ENCODE measurements around the gene STRBP.

Gene STRBP

GRCh38 chr9:123121457-123121856 is 146.9 kb downstream of the STRBP start:
- DNase-seq: no peak

- no peak for DNase-seq
Measured at GRCh38 chr9:123120953-123121352, 147.4 kb downstream of the STRBP start.

GRCh38 chr9:123120131-123120530 is 148.3 kb downstream of the STRBP start:
- DNase-seq: no peak

- no peak for DNase-seq
Measured at GRCh38 chr9:123119566-123119965, 148.8 kb downstream of the STRBP start.

GRCh38 chr9:123116036-123116435 is 152.3 kb downstream of the STRBP start:
- no peak for DNase-seq

GRCh38 chr9:123115146-123115913 is 153.1 kb downstream of the STRBP start:
- no peak for DNase-seq

GRCh38 chr9:123113185-123113584 is 155.2 kb downstream of the STRBP start:
- no peak for DNase-seq

GRCh38 chr9:123112015-123112975 is 156.1 kb downstream of the STRBP start:
- no peak for DNase-seq

- no peak for DNase-seq
Measured at GRCh38 chr9:123111427-123112014, 156.9 kb downstream of the STRBP start.

GRCh38 chr9:123109540-123110279 is 158.7 kb downstream of the STRBP start:
- no peak for DNase-seq

- DNase-seq: no peak
Measured at GRCh38 chr9:123108976-123109375, 159.4 kb downstream of the STRBP start.

- no peak for DNase-seq
Measured at GRCh38 chr9:123107639-123108285, 160.6 kb downstream of the STRBP start.

- DNase-seq: no peak
Measured at GRCh38 chr9:123105490-123105889, 162.9 kb downstream of the STRBP start.

- DNase-seq: no peak
Measured at GRCh38 chr9:123104807-123105206, 163.6 kb downstream of the STRBP start.

GRCh38 chr9:123102375-123103113 is 165.8 kb downstream of the STRBP start:
- no peak for DNase-seq

GRCh38 chr9:123099548-123099947 is 168.8 kb downstream of the STRBP start:
- DNase-seq: no peak

GRCh38 chr9:123099042-123099441 is 169.3 kb downstream of the STRBP start:
- DNase-seq: no peak

GRCh38 chr9:123098096-123098459 is 170.3 kb downstream of the STRBP start:
- no peak for DNase-seq

GRCh38 chr9:123097430-123098095 is 170.8 kb downstream of the STRBP start:
- DNase-seq: no peak

- no peak for DNase-seq
Measured at GRCh38 chr9:123096987-123097386, 171.4 kb downstream of the STRBP start.

- no peak for DNase-seq
Measured at GRCh38 chr9:123093141-123093540, 175.2 kb downstream of the STRBP start.

All from CD4-positive, alpha-beta T cell treated with Interleukin-10 for 1 hour (primary cell).